Measurements from ENCODE around the gene RNF150. TPM values are rescaled to one million over a fixed set of nuclear protein-coding genes. Genes with fewer than 3 reads are reported as not detected.

RNF150 gene
- total RNA-seq, 2 donors from 2014 or later = 11.7 to 12.3 TPM

GRCh38 chr4:140869446-140869845 is 263.8 kb downstream of the RNF150 start:
- Histone ChIP-seq H3K27me3 (replicated peaks; ENCODE audit: insufficient read depth) (no peaks in the 10 kb centered on the region), H3K4me1 (replicated peaks) (no peaks in the 10 kb centered on the region), H3K9me3 (no peaks in the 10 kb centered on the region), H3K27ac (no peak overlapping the region), H3K36me3 (no peaks in the 10 kb centered on the region), H3K4me3 (no peak overlapping the region)
- WGBS = 85% methylated on average over 1 of the region's 1 CpG
- TF ChIP-seq POLR2AphosphoS5 (IDR thresholded peaks at IDR 0.05) (no peak), POLR2A (IDR thresholded peaks at IDR 0.05) (no peak), CTCF (IDR thresholded peaks at IDR 0.05) (no peak)
- no peak for DNase-seq (ENCODE audit: low spot score)
- intact Hi-C loops (cut with DNase I) = loop anchor here (10.0 kb wide), 1 partner anchor 355 kb away; the partner anchor contains the start of gene ZNF330

- Histone ChIP-seq H3K36me3 (no peaks in the 10 kb centered on the region), H3K27me3 (replicated peaks; ENCODE audit: insufficient read depth) (no peaks in the 10 kb centered on the region), H3K9me3 (no peaks in the 10 kb centered on the region), H3K4me1 (replicated peaks) (no peaks in the 10 kb centered on the region), H3K4me3 (no peak overlapping the region), H3K27ac (no peak overlapping the region)
- no peak for TF ChIP-seq POLR2A (IDR thresholded peaks at IDR 0.05)
- TF ChIP-seq POLR2AphosphoS5 (IDR thresholded peaks at IDR 0.05) = no peak
- TF ChIP-seq CTCF (IDR thresholded peaks at IDR 0.05) = no peak
- DNase-seq (ENCODE audit: low spot score) = no peak
- intact Hi-C loops (cut with DNase I) = loop anchor here (10.0 kb wide), 1 partner anchor 357 kb away; the partner anchor contains the start of gene ZNF330
- WGBS = 91% methylated on average over 3 of the region's 3 CpGs
Measured at GRCh38 chr4:140867356-140867755, 265.9 kb downstream of the RNF150 start.

GRCh38 chr4:140866492-140867005 is 266.7 kb downstream of the RNF150 start:
- Histone ChIP-seq H3K27me3 (replicated peaks; ENCODE audit: insufficient read depth) (no peaks in the 10 kb centered on the region), H3K4me1 (replicated peaks) (no peaks in the 10 kb centered on the region), H3K9me3 (no peaks in the 10 kb centered on the region), H3K4me3 (no peak overlapping the region), H3K36me3 (no peaks in the 10 kb centered on the region), H3K27ac (no peak overlapping the region)
- TF ChIP-seq CTCF (IDR thresholded peaks at IDR 0.05) (no peak), POLR2AphosphoS5 (IDR thresholded peaks at IDR 0.05) (no peak), POLR2A (IDR thresholded peaks at IDR 0.05) (no peak)
- DNase-seq (ENCODE audit: low spot score) = no peak
- intact Hi-C loops (cut with DNase I) = loop anchor here (10.0 kb wide), 1 partner anchor 358 kb away; the partner anchor contains the start of gene ZNF330
- 92% methylated on average over 5 of the region's 5 CpGs for WGBS

GRCh38 chr4:140865253-140866217 is 267.7 kb downstream of the RNF150 start:
- Histone ChIP-seq H3K4me3 (no peak overlapping the region), H3K9me3 (no peaks in the 10 kb centered on the region), H3K4me1 (replicated peaks) (no peaks in the 10 kb centered on the region), H3K27me3 (replicated peaks; ENCODE audit: insufficient read depth) (no peaks in the 10 kb centered on the region), H3K27ac (no peak overlapping the region), H3K36me3 (no peaks in the 10 kb centered on the region)
- TF ChIP-seq POLR2A (IDR thresholded peaks at IDR 0.05) (no peak), POLR2AphosphoS5 (IDR thresholded peaks at IDR 0.05) (no peak), CTCF (IDR thresholded peaks at IDR 0.05) (no peak)
- no peak for DNase-seq (ENCODE audit: low spot score)
- intact Hi-C loops (cut with DNase I) = loop anchor here (10.0 kb wide), 1 partner anchor 359 kb away; the partner anchor contains the start of gene ZNF330
- WGBS = 81% methylated on average over 7 of the region's 7 CpGs
